NCI-H2171 treated with DMSO at 0.1 percent for 48 hours (cell line): Measurements from ENCODE around the gene CD84.
"Not testable (repeated sequence)": the region's sequence is repeated elsewhere in the genome, so short reads cannot be mapped to it uniquely, and the experiment has no call there.

Source experiments
- DNase-seq: peaks from one replicate; lab custom pipeline; 2025; lab: John Stamatoyannopoulos, UW

The CD84 gene

DNA sequence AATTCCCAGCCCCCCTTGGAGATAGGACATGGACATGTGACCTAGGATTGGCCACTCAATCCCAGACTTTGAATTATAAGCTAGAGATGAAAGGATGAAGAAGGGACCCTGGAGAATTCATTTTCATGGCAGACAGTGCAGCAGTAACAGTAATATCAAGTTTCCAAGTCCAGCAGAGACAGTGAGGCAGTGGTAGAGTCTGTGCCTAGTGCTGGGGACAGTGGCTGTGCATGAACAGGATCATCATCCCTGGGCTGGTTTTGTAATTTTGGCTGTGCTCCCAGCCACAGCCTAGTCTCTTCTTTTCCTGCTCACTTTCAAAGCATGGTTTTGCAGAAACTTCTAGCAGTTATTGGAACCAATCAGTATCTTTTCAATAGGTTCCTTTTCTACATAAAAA is 29.6 kb upstream of the CD84 start:
- no peak for DNase-seq

DNA sequence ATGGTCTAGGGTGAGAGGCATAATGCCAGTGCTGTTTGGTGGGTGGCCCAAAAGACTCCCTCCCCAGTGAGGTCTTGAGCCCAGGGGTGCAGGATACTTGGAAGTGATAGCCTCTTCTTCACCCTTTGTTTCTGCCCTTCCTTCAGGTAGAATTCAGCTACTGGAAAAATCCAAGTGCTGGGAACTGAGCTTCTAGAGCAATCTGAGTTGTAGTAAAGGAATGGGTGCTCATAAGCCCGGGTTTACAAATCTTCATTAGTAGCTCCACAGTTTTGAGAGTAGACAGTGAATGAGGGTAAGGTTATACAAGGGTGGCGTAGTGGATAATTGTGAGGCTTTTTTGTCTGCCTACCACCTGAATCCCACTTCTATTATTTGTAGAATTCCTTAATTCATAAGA is 29.2 kb upstream of the CD84 start:
- no peak for DNase-seq

DNA sequence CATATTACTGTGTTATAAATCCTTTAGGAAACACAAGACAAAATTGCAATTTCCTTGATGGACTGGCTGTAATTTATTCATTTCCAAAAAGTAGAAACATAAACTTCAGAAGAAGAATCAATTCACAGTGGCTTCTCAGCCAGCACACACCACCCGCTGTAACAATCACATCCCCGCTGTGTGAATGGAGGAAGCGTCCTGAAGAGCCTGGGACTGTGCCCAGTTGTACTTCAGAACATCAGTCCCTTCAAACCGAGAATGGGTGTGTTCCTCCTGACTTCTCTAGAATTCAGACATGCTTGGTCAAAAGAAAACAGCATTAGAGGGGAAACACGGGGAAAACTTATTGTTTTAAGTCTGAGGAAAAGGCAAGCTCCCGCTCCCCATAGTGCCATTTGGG is 28.8 kb upstream of the CD84 start:
- no peak for DNase-seq

DNA sequence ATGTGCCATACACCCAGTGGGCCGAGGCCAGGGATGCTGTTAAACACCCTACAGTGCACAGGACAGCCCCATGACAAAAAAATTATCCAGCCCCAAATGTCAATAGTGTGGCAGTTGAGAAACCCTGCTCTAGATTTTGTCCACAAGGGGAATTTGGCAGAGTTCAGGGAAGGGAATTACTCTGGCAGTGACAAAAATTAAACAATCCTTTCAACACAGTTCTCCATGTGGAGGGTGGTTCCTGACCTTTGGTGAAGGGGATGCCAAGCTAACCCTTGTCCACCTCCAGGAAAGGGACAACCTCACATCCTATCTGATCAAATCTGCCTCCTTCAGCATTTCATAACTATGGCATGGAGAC is 28.4 kb upstream of the CD84 start:
- no peak for DNase-seq

DNA sequence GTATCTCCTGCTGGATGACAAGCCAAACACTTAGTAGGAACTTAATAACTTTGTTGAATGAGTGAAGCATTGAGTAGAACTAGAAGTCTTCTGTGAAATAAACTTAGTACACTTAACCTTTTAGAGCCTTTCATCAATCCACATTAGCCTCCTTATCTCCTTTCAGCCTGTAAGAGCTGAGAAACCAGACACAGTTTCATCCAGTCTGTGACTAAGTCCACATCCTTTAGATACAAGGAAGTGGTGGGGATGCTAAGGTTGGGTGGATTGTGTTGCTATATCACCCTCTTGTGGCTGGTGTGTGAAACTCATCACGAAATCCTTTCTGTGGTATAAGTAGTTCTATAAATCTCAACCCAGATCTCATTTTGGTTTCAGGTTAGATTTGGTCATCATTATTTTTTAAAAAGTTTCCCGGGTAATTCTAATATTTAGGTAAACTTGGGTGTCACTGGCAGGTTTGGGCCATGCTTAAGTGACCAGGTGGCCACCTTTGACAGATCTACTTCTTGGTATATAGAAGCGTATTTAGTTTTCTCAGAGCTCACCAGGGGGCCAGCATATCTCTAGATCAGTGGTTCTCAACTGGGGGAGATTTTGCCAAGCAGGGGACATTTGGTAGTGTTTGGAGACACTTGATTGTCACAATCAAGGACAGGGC is 27.8 kb upstream of the CD84 start:
- peak; percentile 66 for DNase-seq

DNA sequence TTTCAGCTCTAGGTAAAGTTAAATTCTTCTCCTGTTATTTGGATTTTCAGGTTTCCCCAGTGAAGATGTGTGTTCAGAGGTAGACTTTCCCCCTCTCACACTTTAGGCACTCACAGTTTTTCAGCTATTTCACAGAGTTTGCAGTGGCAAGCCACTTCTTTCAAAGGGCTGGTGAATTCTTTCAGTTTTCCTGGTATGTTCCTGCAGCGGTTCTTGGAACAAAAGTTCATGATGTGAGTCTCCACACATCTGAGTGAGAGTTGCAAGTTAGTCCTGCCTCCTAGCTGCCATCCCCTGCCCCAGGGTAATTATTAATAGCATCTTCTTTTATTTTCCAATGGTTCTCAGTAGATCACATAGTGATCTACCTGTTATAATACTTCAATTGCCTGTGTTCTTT is 27.3 kb upstream of the CD84 start:
- DNase-seq = no peak

DNA sequence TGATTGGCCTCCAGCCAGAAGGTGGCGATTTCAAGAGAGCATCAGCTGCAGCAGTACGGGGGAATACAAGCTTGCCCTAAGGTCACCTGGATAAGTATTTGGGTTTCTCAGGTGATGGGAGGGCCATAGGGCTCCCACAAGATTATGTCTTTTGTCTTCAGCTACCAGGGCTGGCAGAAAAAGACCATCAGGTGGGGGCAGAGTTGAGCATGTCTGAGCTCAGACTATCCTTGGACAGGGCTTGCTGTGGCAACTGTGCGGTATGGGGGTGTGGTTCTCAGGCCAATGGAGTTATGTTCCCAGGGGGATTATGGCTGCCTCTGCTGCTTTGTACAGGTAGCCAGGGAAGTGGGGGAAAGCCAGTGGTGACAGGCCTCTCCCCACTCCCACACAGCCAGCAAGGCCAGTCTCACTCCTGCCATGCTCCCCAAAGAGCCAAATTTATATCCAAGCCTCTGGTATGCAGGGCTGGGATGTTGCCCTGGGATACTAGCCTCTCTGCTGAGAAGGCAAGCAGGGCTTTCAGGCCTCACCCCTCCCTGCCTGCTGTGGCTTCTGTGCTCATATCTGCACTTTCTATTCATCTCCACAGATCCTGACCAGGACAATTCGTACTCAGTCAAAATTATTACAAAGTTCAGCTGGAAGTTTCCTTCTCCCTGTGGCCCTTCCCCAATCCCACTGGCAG is 26.6 kb upstream of the CD84 start:
- no peak for DNase-seq

DNA sequence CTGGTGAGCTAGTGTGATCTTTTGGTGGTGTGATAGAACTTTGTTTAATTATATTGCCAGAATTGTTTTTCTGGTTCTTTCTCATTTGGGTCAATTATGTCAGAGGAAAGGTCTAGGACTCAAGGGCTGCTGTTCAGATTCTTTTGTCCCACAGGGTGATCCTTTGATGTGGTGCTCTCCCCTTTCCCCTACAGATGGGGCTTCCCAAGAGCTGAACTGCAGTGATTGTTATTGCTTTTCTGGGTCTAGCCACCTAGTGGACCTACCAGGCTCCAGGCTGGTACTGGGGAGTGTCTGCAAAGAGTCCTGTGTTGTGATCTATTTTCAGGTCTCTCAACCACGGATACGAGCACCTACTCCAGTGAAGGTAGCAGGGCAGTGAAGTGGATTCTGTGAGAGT is 25.9 kb upstream of the CD84 start:
- DNase-seq = no peak

DNA sequence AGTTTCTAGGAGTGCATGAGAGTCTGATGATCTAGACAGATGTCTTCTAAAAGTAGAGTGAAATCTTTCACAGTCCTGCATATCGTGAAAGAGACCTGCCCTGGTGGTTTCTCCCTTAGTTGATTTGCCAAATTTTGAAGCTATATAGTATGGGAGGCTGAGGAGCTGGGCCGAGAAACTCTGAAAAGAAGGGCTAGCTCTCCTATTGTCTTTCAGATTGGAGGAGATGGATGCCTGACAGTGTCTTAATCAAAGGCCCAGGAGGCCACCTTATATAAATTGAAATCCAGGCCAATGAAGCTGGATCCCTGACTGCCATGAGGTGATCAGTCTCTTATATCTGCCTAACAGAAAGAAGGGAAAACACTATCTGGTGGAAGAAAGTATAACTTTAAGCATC is 18.4 kb upstream of the CD84 start:
- DNase-seq = no peak

DNA sequence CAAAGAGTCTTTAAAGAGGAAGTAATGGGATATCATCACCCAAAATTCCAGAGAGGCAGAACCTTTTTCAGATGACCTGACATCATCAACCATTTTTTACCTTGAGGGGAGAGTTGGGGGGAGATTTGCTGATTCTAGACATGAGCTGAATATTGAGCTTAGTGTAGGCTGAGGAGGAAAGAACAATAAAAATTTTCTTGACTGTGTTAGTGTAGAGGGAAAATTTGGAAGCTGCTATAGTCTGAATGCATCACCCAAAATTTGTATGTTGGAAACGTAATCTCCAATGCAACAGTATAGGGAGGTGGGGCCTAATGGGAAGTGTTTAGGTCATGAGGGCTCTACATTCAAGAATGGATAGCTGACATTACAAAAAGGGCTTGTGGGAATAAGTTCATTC is 17.8 kb upstream of the CD84 start:
- DNase-seq = no peak

DNA sequence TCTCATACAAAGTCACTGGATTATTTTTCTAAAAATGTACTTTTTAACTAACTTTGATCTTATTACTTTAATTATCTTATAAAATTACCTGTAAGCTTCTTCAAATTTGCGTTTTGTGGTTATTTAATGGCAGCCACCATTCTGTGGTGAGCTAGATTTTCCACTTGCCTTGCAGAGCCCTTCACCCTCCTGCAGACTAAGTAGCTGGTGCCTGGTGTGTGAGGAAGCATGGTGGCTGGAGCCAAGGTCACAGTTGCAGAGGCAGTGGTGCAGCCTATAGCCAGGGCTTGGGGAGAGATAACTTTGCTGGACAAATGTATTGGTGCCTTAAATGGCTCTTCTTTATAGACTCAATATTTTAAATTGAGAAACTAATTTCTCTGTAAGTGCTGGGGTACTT is 11.2 kb upstream of the CD84 start:
- no peak for DNase-seq

DNA sequence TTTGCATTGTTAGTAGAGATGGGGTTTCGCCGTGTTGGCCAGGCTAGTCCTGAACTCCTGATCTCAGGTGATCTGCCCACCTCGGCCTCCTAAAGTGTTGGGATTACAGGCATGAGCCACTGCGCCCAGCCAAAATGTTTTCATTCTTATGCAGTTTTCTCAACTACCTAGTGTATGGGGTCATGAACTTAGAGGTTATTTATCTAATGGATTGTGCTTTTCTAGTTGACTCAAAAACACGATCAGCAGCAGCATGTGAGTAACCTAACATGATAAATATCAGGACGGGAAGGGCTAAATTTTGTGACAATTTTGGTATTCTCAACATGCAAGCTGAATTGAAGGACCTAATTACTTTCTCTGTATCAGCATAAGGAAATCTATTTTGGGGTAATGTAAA is 9.2 kb upstream of the CD84 start:
- DNase-seq = no peak

DNA sequence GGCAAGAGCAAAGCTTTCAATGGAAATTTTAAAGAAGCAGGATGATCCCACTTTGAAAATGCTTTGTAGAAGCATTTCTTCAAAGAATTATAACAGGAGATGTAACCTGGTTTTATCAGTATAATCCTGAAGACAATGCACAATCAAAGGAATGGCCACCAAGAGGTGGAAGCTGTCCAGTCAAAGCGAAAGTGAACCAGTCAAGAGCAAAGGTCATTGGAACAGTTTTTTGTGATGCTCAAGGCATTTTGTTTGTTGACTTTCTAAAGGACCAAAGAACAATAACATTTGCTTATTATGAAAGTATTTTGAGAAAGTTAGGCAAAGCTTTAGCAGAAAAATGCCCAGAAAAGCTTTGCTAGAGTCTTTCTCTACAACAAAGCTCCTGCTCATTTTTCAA is 5.5 kb upstream of the CD84 start:
- DNase-seq = no peak

DNA sequence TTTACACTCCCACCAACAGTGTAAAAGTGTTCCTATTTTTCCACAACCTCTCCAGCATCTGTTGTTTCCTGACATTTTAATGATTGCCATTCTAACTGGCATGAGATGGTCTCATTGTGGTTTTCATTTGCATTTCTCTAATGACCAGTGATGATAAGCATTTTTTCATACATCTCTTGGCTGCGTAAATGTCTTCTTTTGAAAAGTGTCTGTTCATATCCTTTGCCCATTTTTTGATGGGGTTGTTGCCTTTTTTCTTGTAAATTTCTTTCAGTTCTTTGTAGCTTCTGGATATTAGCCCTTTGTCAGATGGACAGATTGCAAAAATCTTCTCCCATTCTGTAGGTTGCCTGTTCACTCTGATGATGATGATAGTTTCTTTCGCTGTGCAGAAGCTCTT is 3.7 kb upstream of the CD84 start:
- DNase-seq = not testable (repeated sequence)

DNA sequence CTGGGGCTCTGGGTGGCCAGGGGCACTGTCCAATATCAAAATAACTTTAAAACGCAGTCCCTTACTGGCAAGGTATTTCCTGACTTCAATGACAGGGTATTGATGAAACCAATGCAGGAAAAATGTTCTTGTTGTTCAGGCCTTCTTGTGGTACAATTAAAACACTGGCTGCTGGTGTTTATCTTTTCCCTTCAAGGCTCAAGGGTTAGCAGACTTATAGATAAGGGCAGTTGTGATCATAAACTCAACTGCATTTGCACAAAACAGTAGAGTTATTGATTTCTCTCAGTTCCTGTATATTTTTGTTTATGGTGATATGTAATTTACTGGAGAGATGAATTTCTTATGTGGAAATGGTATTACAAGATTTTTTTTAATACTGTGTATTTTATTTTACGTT is 2.7 kb upstream of the CD84 start:
- DNase-seq = no peak

DNA sequence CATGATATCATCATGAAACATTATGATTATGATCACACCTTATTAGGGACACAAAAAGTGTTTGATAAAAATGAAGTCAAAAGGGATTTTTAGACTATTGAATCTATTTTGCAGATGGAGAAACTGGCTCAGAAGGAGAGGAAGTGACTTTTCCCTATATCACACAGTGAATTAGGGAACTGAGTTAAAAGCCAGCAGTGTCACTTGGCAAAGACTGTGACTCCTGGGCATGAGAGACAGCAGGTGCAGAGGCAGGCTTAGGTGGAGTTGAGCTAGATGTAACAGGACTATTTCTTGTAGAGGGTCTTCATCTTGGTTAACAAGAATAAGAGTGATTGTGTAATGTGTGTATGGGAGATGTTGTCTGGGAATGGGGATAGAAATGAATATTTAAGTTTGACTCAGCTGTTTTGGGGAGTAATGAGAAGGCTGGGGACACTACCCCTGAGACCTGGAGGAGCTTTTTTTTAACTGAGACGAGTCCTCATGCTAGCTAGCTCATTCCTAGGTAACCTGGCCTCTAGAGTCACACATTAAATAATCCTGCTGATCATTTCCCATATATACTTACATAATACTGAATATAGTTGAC is 1.0 kb upstream of the CD84 start:
- no peak for DNase-seq

DNA sequence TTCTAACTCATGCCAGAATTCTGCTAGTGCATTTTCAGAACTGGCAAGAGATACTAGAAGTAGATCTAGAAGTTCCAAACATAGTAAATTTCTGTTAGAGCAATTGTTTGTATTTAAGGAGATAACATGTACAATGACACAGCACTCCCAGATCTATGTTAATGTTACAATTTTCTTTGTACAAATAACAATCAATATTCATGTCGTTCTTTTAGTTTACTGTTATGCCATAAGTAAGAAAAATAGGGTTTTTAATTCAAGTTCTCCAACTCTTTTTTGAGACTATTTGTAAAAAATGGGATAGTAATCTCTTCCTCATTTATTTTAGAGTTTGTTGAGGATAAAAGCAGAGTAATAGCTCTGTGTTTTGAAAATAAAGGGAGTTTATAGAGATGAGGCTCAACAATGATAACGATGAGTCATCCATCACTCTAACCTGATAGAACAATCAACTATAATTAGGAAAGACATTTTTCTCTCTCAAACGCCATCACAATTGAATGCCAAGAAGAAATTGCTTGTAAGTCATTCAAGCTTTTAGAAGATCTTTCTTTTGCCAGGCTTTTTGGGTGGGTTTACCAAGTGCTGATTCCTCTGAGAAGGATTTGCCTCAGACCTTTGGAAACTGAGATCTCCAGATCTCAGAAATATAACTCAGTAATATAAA is 638 bp downstream of the CD84 start:
- DNase-seq = no peak

DNA sequence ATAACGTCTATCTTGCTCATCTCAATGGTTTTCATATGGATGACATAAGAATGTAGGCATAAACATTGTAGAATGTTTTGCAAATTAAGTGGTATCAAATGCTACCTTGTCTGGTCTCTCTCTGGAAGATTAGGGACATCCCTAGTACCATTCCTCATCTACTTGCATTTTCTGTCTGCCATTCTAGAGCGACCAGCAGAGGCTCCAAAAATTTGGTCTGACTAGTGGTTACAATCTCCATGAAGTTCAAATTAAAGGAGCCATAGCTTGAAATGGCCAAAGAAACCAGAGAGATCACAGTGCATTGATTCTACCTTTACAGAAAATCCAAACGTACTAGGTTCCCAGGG is 1.1 kb downstream of the CD84 start:
- DNase-seq = no peak

DNA sequence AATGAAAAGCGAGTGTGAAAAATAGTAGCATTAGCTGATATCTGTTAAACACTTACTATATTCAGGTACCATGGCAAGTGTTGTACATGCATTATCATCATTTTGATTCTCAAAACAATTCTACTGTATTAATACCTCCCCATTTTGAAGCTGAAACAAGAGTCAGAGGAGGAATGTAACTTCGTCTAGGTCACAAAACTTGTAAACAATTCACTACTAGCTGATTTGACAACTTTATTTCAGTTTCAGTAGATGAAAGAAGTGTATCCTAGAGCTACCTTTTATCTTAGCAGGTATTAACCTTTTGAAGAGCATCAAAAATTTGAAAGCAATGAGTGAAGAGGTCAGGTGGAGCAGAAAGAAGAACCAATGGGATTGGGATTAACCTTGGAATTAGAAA is 1.6 kb downstream of the CD84 start:
- DNase-seq = no peak

DNA sequence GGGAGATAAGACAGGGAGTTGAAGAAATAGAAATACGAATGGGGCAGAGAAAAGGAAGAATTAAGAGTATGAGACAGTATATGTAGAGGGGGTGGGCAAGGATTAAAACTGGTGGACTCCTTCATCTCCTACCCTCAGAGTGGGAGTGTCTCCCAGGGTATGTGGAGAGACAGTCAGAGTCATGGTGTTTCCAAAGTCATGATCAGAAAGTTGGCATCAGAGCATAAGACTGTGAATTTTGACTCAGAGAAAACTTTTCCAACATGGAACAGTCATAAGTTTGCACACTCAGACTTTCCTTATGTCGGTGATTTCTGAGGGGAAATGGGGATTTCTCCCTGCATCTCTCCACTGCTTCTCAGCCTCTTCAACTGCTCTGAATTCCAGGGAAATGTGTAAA is 2.4 kb downstream of the CD84 start:
- DNase-seq = no peak

DNA sequence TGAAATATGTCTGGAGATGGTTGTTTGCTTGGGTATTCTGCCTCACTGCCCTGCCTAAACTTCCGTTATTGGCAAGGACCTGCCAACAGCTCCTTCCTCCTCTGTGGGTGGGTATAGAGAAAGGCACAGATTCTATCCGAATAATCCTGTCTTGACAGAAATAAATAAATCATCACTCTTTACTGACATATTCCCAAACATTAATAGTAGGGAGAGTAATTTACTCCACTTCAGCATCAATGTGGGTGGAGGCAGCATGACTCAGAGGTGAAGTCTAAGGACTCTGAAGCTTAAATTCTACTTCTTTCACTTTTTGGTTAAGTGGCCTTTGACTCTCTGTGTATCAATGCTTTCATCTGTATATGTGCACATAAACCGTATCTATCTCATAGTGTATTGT is 2.9 kb downstream of the CD84 start:
- no peak for DNase-seq

DNA sequence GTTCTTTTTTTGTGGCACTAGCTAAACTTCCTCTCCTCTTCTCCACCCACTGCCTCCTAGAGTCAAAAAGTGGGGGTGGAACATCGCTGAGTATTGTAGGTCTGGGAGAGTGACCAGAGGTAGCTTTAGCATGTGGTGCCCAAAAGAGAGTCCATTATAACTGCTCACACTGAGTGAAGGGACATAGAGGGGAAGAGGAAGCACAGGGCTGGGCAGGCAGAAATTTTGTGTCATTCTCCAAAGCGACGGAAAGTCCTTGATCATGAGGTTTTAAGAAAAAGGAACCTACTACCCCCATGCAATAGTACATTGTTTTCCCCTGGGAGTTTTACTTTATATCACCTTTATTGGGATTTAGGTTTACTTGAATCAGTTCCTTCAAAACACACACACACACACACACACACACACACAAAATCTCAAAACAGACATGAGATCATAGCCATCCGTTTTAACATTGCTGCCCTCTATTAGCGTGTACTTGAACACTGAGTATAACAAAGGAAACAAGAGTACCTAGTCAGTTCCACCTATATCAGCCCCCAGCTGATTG is 4.1 kb downstream of the CD84 start:
- DNase-seq = no peak

DNA sequence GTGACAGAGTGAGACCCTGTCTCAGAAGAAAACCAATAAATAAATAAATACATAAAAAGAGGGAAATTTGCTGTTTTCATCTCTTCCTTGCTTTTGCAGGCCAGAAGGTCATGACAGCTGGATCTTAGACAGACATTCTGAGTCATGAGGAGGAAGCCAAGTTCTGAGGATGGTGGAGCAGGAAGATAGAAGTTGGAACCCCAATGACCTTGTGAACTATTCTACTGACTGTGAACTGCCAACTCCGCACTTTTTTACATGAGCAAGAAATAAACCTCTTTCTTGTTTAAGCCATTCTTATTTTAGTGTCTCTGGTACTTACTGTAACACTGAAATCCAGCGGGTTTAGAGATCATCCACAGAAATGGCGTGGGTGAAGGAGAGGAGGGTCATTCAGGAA is 8.5 kb downstream of the CD84 start:
- DNase-seq = no peak
